ENCODE results near the gene SYT11.

Gene SYT11

GRCh38 chr1:155880950-155881349, 21.6 kb downstream of the SYT11 start:
- H3K4me1 ChIP-seq (ENCODE audit: control insufficient read depth in 1 of 2, insufficient read depth in 2 of 2, low read length in 2 of 2), result peaks cover 17 to 28% of the 10 kb centered on the region in 2 donors
- no peaks in the 10 kb centered on the region for H3K9me3 ChIP-seq (ENCODE audit: control insufficient read depth in 1 of 2, low read length in 2 of 2)
- no peaks in the 10 kb centered on the region for H3K27me3 ChIP-seq (ENCODE audit: control insufficient read depth in 1 of 2, insufficient read depth in 2 of 2, low read length in 2 of 2)
- no peak overlapping the region for H3K9ac ChIP-seq (ENCODE audit: low read depth in 1 of 2, low read length in 2 of 2)
- no peaks in the 10 kb centered on the region for H3K36me3 ChIP-seq (ENCODE audit: control insufficient read depth in 1 of 2, insufficient read depth in 2 of 2, low read length in 2 of 2)
- H3K4me3 ChIP-seq (ENCODE audit: low read depth in 1 of 2, low read length in 2 of 2), result no peak overlapping the region
- no peak overlapping the region for H3K27ac ChIP-seq (ENCODE audit: low read depth, low read length)

GRCh38 chr1:155882235-155882634, 22.9 kb downstream of the SYT11 start:
- no peak overlapping the region for H3K4me3 ChIP-seq (ENCODE audit: low read depth in 1 of 2, low read length in 2 of 2)
- H3K27ac ChIP-seq (ENCODE audit: low read depth, low read length), result no peak overlapping the region
- H3K27me3 ChIP-seq (ENCODE audit: control insufficient read depth in 1 of 2, insufficient read depth in 2 of 2, low read length in 2 of 2), result no peaks in the 10 kb centered on the region
- no peaks in the 10 kb centered on the region for H3K9me3 ChIP-seq (ENCODE audit: control insufficient read depth in 1 of 2, low read length in 2 of 2)
- H3K9ac ChIP-seq (ENCODE audit: low read depth in 1 of 2, low read length in 2 of 2), result no peak overlapping the region
- peaks cover 17 to 28% of the 10 kb centered on the region in 2 donors for H3K4me1 ChIP-seq (ENCODE audit: control insufficient read depth in 1 of 2, insufficient read depth in 2 of 2, low read length in 2 of 2)
- no peaks in the 10 kb centered on the region for H3K36me3 ChIP-seq (ENCODE audit: control insufficient read depth in 1 of 2, insufficient read depth in 2 of 2, low read length in 2 of 2)

- H3K4me3 ChIP-seq (ENCODE audit: low read depth in 1 of 2, low read length in 2 of 2), result no peak overlapping the region
- H3K9me3 ChIP-seq (ENCODE audit: control insufficient read depth in 1 of 2, low read length in 2 of 2), result no peaks in the 10 kb centered on the region
- no peaks in the 10 kb centered on the region for H3K36me3 ChIP-seq (ENCODE audit: control insufficient read depth in 1 of 2, insufficient read depth in 2 of 2, low read length in 2 of 2)
- peaks cover 17 to 28% of the 10 kb centered on the region in 2 donors for H3K4me1 ChIP-seq (ENCODE audit: control insufficient read depth in 1 of 2, insufficient read depth in 2 of 2, low read length in 2 of 2)
- H3K9ac ChIP-seq (ENCODE audit: low read depth in 1 of 2, low read length in 2 of 2), result no peak overlapping the region
- no peak overlapping the region for H3K27ac ChIP-seq (ENCODE audit: low read depth, low read length)
- H3K27me3 ChIP-seq (ENCODE audit: control insufficient read depth in 1 of 2, insufficient read depth in 2 of 2, low read length in 2 of 2), result no peaks in the 10 kb centered on the region
These were observed 23.4 kb downstream of the SYT11 start for GRCh38 chr1:155882766-155883165.

GRCh38 chr1:155884031-155884960, 24.9 kb downstream of the SYT11 start:
- Histone ChIP-seq H3K27me3 (ENCODE audit: control insufficient read depth in 1 of 2, insufficient read depth in 2 of 2, low read length in 2 of 2) (no peaks in the 10 kb centered on the region), H3K27ac (ENCODE audit: low read depth, low read length) (no peak overlapping the region), H3K4me3 (ENCODE audit: low read depth in 1 of 2, low read length in 2 of 2) (no peak overlapping the region), H3K9ac (ENCODE audit: low read depth in 1 of 2, low read length in 2 of 2) (peak overlapping the region in 1 of 2 donors; percentile 20), H3K4me1 (ENCODE audit: control insufficient read depth in 1 of 2, insufficient read depth in 2 of 2, low read length in 2 of 2) (peaks cover 17 to 28% of the 10 kb centered on the region in 2 donors), H3K9me3 (ENCODE audit: control insufficient read depth in 1 of 2, low read length in 2 of 2) (no peaks in the 10 kb centered on the region), H3K36me3 (ENCODE audit: control insufficient read depth in 1 of 2, insufficient read depth in 2 of 2, low read length in 2 of 2) (no peaks in the 10 kb centered on the region)

- Histone ChIP-seq H3K27ac (ENCODE audit: low read depth, low read length) (no peak overlapping the region), H3K4me3 (ENCODE audit: low read depth in 1 of 2, low read length in 2 of 2) (no peak overlapping the region), H3K9ac (ENCODE audit: low read depth in 1 of 2, low read length in 2 of 2) (no peak overlapping the region), H3K9me3 (ENCODE audit: control insufficient read depth in 1 of 2, low read length in 2 of 2) (no peaks in the 10 kb centered on the region), H3K36me3 (ENCODE audit: control insufficient read depth in 1 of 2, insufficient read depth in 2 of 2, low read length in 2 of 2) (no peaks in the 10 kb centered on the region), H3K4me1 (ENCODE audit: control insufficient read depth in 1 of 2, insufficient read depth in 2 of 2, low read length in 2 of 2) (peaks cover 17 to 28% of the 10 kb centered on the region in 2 donors), H3K27me3 (ENCODE audit: control insufficient read depth in 1 of 2, insufficient read depth in 2 of 2, low read length in 2 of 2) (no peaks in the 10 kb centered on the region)
These were observed 25.6 kb downstream of the SYT11 start for GRCh38 chr1:155884982-155885381.

GRCh38 chr1:155888481-155888880, 29.1 kb downstream of the SYT11 start:
- Histone ChIP-seq H3K4me1 (ENCODE audit: control insufficient read depth in 1 of 2, insufficient read depth in 2 of 2, low read length in 2 of 2) (peaks cover 13 to 20% of the 10 kb centered on the region in 2 donors), H3K9me3 (ENCODE audit: control insufficient read depth in 1 of 2, low read length in 2 of 2) (no peaks in the 10 kb centered on the region), H3K27ac (ENCODE audit: low read depth, low read length) (no peak overlapping the region), H3K4me3 (ENCODE audit: low read depth in 1 of 2, low read length in 2 of 2) (no peak overlapping the region), H3K36me3 (ENCODE audit: control insufficient read depth in 1 of 2, insufficient read depth in 2 of 2, low read length in 2 of 2) (no peaks in the 10 kb centered on the region), H3K9ac (ENCODE audit: low read depth in 1 of 2, low read length in 2 of 2) (no peak overlapping the region), H3K27me3 (ENCODE audit: control insufficient read depth in 1 of 2, insufficient read depth in 2 of 2, low read length in 2 of 2) (no peaks in the 10 kb centered on the region)

- H3K4me3 ChIP-seq (ENCODE audit: low read depth in 1 of 2, low read length in 2 of 2), result no peak overlapping the region
- no peak overlapping the region for H3K9ac ChIP-seq (ENCODE audit: low read depth in 1 of 2, low read length in 2 of 2)
- no peaks in the 10 kb centered on the region for H3K9me3 ChIP-seq (ENCODE audit: control insufficient read depth in 1 of 2, low read length in 2 of 2)
- peaks cover 6 to 9% of the 10 kb centered on the region in 2 donors for H3K4me1 ChIP-seq (ENCODE audit: control insufficient read depth in 1 of 2, insufficient read depth in 2 of 2, low read length in 2 of 2)
- H3K36me3 ChIP-seq (ENCODE audit: control insufficient read depth in 1 of 2, insufficient read depth in 2 of 2, low read length in 2 of 2), result no peaks in the 10 kb centered on the region
- no peak overlapping the region for H3K27ac ChIP-seq (ENCODE audit: low read depth, low read length)
- H3K27me3 ChIP-seq (ENCODE audit: control insufficient read depth in 1 of 2, insufficient read depth in 2 of 2, low read length in 2 of 2), result no peaks in the 10 kb centered on the region
These were observed 30.2 kb downstream of the SYT11 start for GRCh38 chr1:155889566-155889965.

GRCh38 chr1:155890251-155890650, 30.9 kb downstream of the SYT11 start:
- Histone ChIP-seq H3K27me3 (ENCODE audit: control insufficient read depth in 1 of 2, insufficient read depth in 2 of 2, low read length in 2 of 2) (no peaks in the 10 kb centered on the region), H3K4me1 (ENCODE audit: control insufficient read depth in 1 of 2, insufficient read depth in 2 of 2, low read length in 2 of 2) (peaks cover 4 to 7% of the 10 kb centered on the region in 2 donors), H3K9ac (ENCODE audit: low read depth in 1 of 2, low read length in 2 of 2) (no peak overlapping the region), H3K27ac (ENCODE audit: low read depth, low read length) (no peak overlapping the region), H3K9me3 (ENCODE audit: control insufficient read depth in 1 of 2, low read length in 2 of 2) (no peaks in the 10 kb centered on the region), H3K4me3 (ENCODE audit: low read depth in 1 of 2, low read length in 2 of 2) (no peak overlapping the region), H3K36me3 (ENCODE audit: control insufficient read depth in 1 of 2, insufficient read depth in 2 of 2, low read length in 2 of 2) (no peaks in the 10 kb centered on the region)

GRCh38 chr1:155892796-155893195, 33.4 kb downstream of the SYT11 start:
- Histone ChIP-seq H3K4me1 (ENCODE audit: control insufficient read depth in 1 of 2, insufficient read depth in 2 of 2, low read length in 2 of 2) (peaks cover 4 to 7% of the 10 kb centered on the region in 2 donors), H3K36me3 (ENCODE audit: control insufficient read depth in 1 of 2, insufficient read depth in 2 of 2, low read length in 2 of 2) (peaks cover 5 to 11% of the 10 kb centered on the region in 2 donors), H3K9ac (ENCODE audit: low read depth in 1 of 2, low read length in 2 of 2) (no peak overlapping the region), H3K9me3 (ENCODE audit: control insufficient read depth in 1 of 2, low read length in 2 of 2) (no peaks in the 10 kb centered on the region), H3K27me3 (ENCODE audit: control insufficient read depth in 1 of 2, insufficient read depth in 2 of 2, low read length in 2 of 2) (no peaks in the 10 kb centered on the region), H3K27ac (ENCODE audit: low read depth, low read length) (peak overlapping the region; percentile 61), H3K4me3 (ENCODE audit: low read depth in 1 of 2, low read length in 2 of 2) (no peak overlapping the region)

GRCh38 chr1:155893389-155894142, 34.2 kb downstream of the SYT11 start:
- H3K36me3 ChIP-seq (ENCODE audit: control insufficient read depth in 1 of 2, insufficient read depth in 2 of 2, low read length in 2 of 2), result peaks cover 5 to 12% of the 10 kb centered on the region in 2 donors
- H3K9ac ChIP-seq (ENCODE audit: low read depth in 1 of 2, low read length in 2 of 2), result no peak overlapping the region
- no peaks in the 10 kb centered on the region for H3K9me3 ChIP-seq (ENCODE audit: control insufficient read depth in 1 of 2, low read length in 2 of 2)
- H3K27ac ChIP-seq (ENCODE audit: low read depth, low read length), result peak overlapping the region; percentile 61
- no peaks in the 10 kb centered on the region for H3K27me3 ChIP-seq (ENCODE audit: control insufficient read depth in 1 of 2, insufficient read depth in 2 of 2, low read length in 2 of 2)
- H3K4me3 ChIP-seq (ENCODE audit: low read depth in 1 of 2, low read length in 2 of 2), result no peak overlapping the region
- H3K4me1 ChIP-seq (ENCODE audit: control insufficient read depth in 1 of 2, insufficient read depth in 2 of 2, low read length in 2 of 2), result peaks cover 4 to 7% of the 10 kb centered on the region in 2 donors

Measured in duodenal mucosa (tissue), 2 donors.